ENCODE results near the gene C6orf136.

The C6orf136 gene

GRCh38 chr6:30683980-30684338, 37.0 kb downstream of the C6orf136 start:
- peak overlapping the region; percentile 90 for H3K4me3 ChIP-seq (ENCODE audit: low read depth, low read length)
- DNase-seq (ENCODE audit: low read depth): no peak

DNA sequence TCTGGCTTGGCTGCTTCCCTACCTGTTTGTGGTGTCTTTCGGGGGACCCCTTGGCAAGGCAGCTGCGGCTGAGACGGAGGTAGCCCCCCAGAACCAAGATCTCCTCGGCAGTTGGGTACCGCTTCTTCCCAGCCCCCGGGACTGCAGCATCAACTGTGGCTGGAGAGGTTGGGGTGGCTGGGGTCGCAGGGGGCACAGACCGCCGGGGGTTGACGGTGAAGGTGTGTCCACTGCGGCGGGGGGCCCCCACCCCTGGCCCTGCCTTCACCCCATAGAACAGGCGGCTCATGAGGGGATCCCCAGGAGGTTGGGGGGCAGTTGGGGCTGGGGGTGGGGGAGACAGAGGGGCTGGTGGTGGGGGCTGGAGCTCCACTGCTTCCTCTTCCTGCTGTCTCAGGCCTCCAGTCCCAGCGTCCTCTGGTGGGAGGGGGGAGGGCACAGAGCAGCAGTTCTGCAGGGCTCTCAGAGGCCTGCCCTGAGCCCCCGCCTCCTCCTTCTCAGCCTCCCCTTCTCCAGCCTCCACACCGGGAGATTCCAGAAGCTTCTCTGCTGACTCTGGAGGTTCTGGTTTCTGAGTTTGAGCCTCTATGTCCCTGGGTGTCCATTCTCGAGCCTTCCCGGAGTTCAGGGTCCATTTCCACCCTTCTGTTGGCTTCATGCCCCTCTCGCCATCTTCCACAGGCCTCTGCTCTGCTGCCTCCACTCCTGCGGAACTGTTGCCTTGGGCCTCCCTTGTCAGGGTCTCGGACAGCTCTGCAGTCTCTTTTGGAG, 37.6 kb downstream of the C6orf136 start:
- peak overlapping the region; percentile 90 for H3K4me3 ChIP-seq (ENCODE audit: low read depth, low read length)
- no peak for DNase-seq (ENCODE audit: low read depth)

GRCh38 chr6:30685157-30686008, 38.5 kb downstream of the C6orf136 start:
- H3K4me3 ChIP-seq (ENCODE audit: low read depth, low read length): peak overlapping the region; percentile 90
- DNase-seq (ENCODE audit: low read depth): no peak

- DNase-seq (ENCODE audit: low read depth): no peak
- H3K4me3 ChIP-seq (ENCODE audit: low read depth, low read length): peak within 1 kb of the TSS; percentile 90
Observed at GRCh38 chr6:30686009-30686907, 39.3 kb downstream of the C6orf136 start, which contains the start of gene PPP1R18. Gene PPP1R18 (minus strand): TSS chr6:30686645. CDS start chr6:30686018, 627 bp downstream.

- DNase-seq (ENCODE audit: low read depth): peak; percentile 94
- H3K4me3 ChIP-seq (ENCODE audit: low read depth, low read length): peak overlapping the region; percentile 90
Observed at GRCh38 chr6:30686908-30687658, 40.1 kb downstream of the C6orf136 start.

DNA sequence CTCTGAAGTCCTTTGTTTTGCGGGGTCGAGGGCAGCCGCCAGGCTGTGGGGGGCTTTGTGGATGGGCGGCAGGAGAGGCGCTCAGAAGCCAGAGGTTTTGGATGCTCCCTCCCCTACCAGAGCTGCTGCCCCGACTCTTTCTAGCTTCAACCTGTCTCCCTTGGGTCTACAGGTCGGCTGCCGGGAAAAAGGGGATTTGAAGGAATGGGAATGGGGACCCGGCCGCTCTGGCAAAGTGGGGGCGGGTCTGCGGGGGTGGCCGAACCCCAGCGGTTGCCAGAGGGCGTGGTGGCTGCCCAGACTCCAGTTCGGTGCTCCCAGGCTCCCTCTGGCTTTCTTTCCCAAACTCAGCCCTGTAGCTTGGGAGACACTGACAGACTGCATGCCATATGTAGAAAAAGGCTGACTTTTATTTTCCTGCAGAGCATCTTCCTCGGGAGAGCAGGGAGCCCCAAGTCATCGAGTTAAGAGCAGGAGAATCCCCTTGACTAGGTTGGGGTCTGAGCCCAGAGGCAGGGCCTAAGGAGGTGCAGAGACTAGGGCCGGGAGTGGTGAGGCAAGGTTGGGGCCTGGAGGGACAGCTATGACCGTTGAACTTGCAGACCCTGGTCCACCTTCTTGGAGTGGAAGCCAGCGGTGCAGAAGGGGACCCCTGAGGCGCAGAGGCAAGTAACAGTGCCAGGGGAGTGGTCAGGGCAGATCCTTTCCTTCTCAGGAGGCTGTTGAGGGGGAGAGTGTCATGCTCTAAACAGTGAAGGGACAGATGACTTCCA, 40.9 kb downstream of the C6orf136 start:
- peak overlapping the region; percentile 90 for H3K4me3 ChIP-seq (ENCODE audit: low read depth, low read length)
- DNase-seq (ENCODE audit: low read depth): no peak

DNA sequence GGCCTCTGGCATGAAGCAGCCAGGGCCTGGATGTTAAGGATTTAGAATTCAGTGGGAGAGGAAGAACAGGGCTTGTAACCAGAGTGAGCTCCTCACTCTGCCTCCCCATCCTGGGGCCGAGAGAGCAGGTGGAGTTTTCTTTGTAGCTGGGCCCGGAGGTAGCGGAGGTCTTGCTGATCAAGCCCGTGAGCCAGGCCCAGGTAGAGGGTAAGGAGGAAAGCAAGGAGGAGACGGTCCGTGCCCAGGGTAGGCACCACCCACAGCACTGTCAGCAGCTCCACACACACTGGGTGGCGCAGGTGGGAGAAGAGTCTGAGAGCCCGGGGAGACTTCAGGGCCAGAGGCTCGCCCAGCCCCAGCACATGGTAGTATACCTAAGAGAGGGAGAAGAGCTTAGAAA, 41.6 kb downstream of the C6orf136 start:
- no peak for DNase-seq (ENCODE audit: low read depth)
- peak overlapping the region; percentile 90 for H3K4me3 ChIP-seq (ENCODE audit: low read depth, low read length)

- no peak for DNase-seq (ENCODE audit: low read depth)
- H3K4me3 ChIP-seq (ENCODE audit: low read depth, low read length): no peak overlapping the region
Observed at GRCh38 chr6:30689022-30689865, 42.3 kb downstream of the C6orf136 start.

DNA sequence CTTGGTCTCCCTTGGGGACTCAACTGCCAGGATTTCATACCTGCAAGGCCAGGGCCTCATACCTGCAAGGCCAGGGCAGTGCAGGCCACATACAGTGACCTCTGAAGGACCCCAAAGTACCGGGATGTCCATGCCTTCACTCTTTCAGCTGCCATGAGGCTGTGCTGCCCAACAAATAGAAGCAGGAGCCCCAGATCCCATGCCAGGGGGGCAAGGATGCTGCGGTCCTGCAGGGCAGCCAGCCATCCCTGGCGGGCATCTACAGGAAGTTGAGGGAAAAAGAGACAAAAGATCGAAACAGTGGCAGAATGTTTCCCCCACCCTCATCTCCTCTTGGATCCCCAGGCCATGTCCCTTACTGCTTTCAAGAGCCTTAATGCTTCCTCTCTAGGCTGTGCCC, 43.1 kb downstream of the C6orf136 start:
- H3K4me3 ChIP-seq (ENCODE audit: low read depth, low read length): peak overlapping the region; percentile 78
- DNase-seq (ENCODE audit: low read depth): no peak

- DNase-seq (ENCODE audit: low read depth): peak; percentile 44
- H3K4me3 ChIP-seq (ENCODE audit: low read depth, low read length): peak within 1 kb of the TSS; percentile 78
Observed at GRCh38 chr6:30690403-30691207, 43.7 kb downstream of the C6orf136 start, which contains the start of gene NRM. Gene NRM (minus strand): TSS chr6:30690984. CDS start chr6:30690974, 10 bp downstream.

- DNase-seq (ENCODE audit: low read depth): no peak
- peak overlapping the region; percentile 78 for H3K4me3 ChIP-seq (ENCODE audit: low read depth, low read length)
Observed at GRCh38 chr6:30691208-30691847, 44.4 kb downstream of the C6orf136 start.

DNA sequence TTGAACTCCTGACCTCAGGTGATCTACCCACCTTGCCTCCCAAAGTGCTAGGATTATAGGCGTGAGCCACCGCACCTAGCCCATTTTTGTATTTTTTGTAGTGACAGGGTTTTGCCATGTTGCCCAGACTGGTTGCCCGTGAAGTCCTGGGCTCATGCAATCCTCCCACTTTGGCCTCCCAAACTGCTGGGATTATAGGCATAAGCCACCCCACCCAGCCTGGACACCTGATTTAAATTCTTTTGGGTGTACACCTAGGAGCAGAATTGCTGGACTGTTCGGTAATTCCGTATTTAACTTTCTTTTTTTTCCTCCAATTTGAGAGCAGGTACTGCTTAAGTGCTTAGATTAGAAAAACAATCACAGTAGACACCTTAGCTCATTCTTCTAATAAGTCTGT, 49.5 kb downstream of the C6orf136 start:
- DNase-seq (ENCODE audit: low read depth): no peak
- H3K4me3 ChIP-seq (ENCODE audit: low read depth, low read length): no peak overlapping the region

DNA sequence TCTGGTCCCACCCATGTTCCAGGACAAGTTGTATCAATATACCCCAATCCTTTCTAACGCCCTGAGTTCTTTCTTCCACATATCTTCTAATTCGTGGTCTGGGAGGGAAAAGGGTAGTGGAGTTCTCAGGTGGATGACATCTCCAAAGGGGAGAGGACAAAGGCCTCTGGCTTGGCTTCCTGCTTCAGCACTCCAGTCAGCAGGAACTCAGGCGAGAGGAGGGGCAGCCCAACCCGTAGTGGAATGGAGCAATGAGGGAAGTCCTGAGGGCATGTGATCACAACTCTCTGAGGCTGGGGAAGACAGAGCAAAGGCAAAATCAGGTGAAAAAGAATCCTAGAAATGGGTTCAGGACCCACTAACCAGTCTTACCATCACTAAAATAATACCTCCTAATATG, 53.4 kb downstream of the C6orf136 start:
- no peak for DNase-seq (ENCODE audit: low read depth)
- no peak overlapping the region for H3K4me3 ChIP-seq (ENCODE audit: low read depth, low read length)

Measured in skeletal muscle cell (primary cell).